Right lobe of liver (tissue), 6 donors: ENCODE measurements around the gene CCDC184. TPM values are rescaled to one million over a fixed set of nuclear protein-coding genes. Genes with fewer than 3 reads are reported as not detected.

Experiments
- ATAC-seq, 4 donors: fragments of 200-7000 bp; cut with Tn5 transposase; one replicate each; pipeline ENCODE4 v1.9.1; 2020; ENCODE audit warnings: mild to moderate bottlenecking in 4 of 4, moderate library complexity in 4 of 4
- DNase-seq, 3 donors: peaks; one replicate each; pipeline ENCODE4 v3.0.0-alpha.2; 2020
- H3K27ac ChIP-seq, 3 donors: fragments of 200-600 bp; one replicate each; pipeline ENCODE4 v1.8.0; 2022
- H3K27me3 ChIP-seq, 2 donors: fragments of 200-600 bp; one replicate each; pipeline ENCODE4 v1.8.0; 2022
- H3K36me3 ChIP-seq, 4 donors: fragments of 200-600 bp; sonication (generic) in 1 of 4; one replicate each; pipeline versions ENCODE4 v1.5.1 to v1.8.0; 2017 to 2022; ENCODE audit warnings: control low read depth in 1 of 4
- H3K4me1 ChIP-seq, 4 donors: fragments of 200-600 bp; sonication (generic) in 1 of 4; one replicate each; pipeline versions ENCODE4 v1.5.1 to v1.8.0; 2017 to 2022; ENCODE audit warnings: control low read depth in 1 of 4
- H3K4me3 ChIP-seq, 3 donors: fragments of 200-600 bp; one replicate each; pipeline ENCODE4 v1.8.0; 2022
- H3K9me3 ChIP-seq, 4 donors: fragments of 200-600 bp; sonication (generic) in 1 of 4; one replicate each; pipeline versions ENCODE4 v1.5.1 to v1.8.0; 2017 to 2022; ENCODE audit warnings: control low read depth in 1 of 4
- CTCF ChIP-seq, 4 donors: fragments of 200-600 bp in 3 of 4; fragments of 450-650 bp in 1 of 4; IDR thresholded peaks; one replicate each; pipeline versions ENCODE4 v1.5.1 to v1.8.0; 2016 to 2022; ENCODE audit warnings: antibody characterized with exemption in 4 of 4, mild to moderate bottlenecking in 2 of 4
- POLR2A ChIP-seq: fragments of 450-650 bp; IDR thresholded peaks from one replicate; pipeline ENCODE4 v1.6.1; 2017; ENCODE audit warnings: antibody characterized with exemption, mild to moderate bottlenecking
- WGBS: methylation state at CpG from one replicate; pipeline ENCODE4 v1.1.6; 2018; ENCODE audit warnings: low coverage, low lambda C conversion rate; ENCODE audit not compliant: insufficient coverage; ENCODE audit errors: missing lambda C conversion rate; 5-methylcytosine and 5-hydroxymethylcytosine counted together
- intact Hi-C, 2 donors: fragments of 100-400 bp; cut with DNase I; formaldehyde crosslinking; loops; one replicate each; pipeline versions ENCODE4 v1.11.2 to v1.14.1; 2022
- total RNA-seq, 6 experiments: library from RNA; depleted of rRNA in 2 of 6; stranded (reverse); fragments of >200 nt in 2 of 6; fragmentation: NEBNext Ultra II Directional in 3 of 6; extraction: Animal tissue kit (Norgen Biotek cat#: 25700) in 3 of 6; gene quantifications; one replicate each; pipeline versions ENCODE4 v1.1.0 to v1.2.4, GENCODE V29; 2016 to 2023
- donor health status: DM: no; HTN: yes; CAD: no.
- donor health status: DM: no; HTN: no; CAD: no.
- donor health status: DM: no; HTN: no; CAD: no.
- donor health status: DM: no; HTN: yes; CAD: no.
- donor health status: DM: no; HTN: yes; CAD: no.

The CCDC184 gene
- total RNA-seq, 6 experiments from 2014 or later = 0.11 to 0.46 (median 0.23) TPM; not detected in 3

GRCh38 chr12:48164451-48164850 is 19.0 kb upstream of the CCDC184 start:
- no peak for TF ChIP-seq CTCF (IDR thresholded peaks at IDR 0.05)
- no peak for TF ChIP-seq POLR2A
- Histone ChIP-seq H3K27me3 (no peaks in the 10 kb centered on the region), H3K4me3 (no peak overlapping the region), H3K4me1 (no peaks in the 10 kb centered on the region), H3K27ac (no peak overlapping the region), H3K36me3 (no peaks in the 10 kb centered on the region), H3K9me3 (no peaks in the 10 kb centered on the region)
- 63% methylated on average over 2 of the region's 2 CpGs for WGBS
- no peak for ATAC-seq
- no peak for DNase-seq
- intact Hi-C loops = loop anchor here in 1 of 2 donors (10.0 kb wide), 1 partner anchor 80 kb away; no protein-coding TSS in a partner anchor

GRCh38 chr12:48165089-48165981 is 18.1 kb upstream of the CCDC184 start:
- DNase-seq = no peak
- TF ChIP-seq CTCF (IDR thresholded peaks at IDR 0.05) (peak; percentile 91 to 97 (median 94)), POLR2A (no peak)
- peak; percentile 78 to 88 (median 83) for ATAC-seq
- H3K4me3 ChIP-seq = no peak overlapping the region
- no peaks in the 10 kb centered on the region for H3K9me3 ChIP-seq
- H3K27ac ChIP-seq = no peak overlapping the region
- 8% methylated on average over 2 of the region's 2 CpGs for WGBS
- intact Hi-C loops = loop anchor here in 1 of 2 donors (10.0 kb wide), 1 partner anchor 81 kb away; no protein-coding TSS in a partner anchor
- no peaks in the 10 kb centered on the region for H3K36me3 ChIP-seq
- H3K27me3 ChIP-seq = no peaks in the 10 kb centered on the region
- no peaks in the 10 kb centered on the region for H3K4me1 ChIP-seq

- Histone ChIP-seq H3K27me3 (no peaks in the 10 kb centered on the region), H3K4me3 (no peak overlapping the region), H3K27ac (no peak overlapping the region), H3K9me3 (no peaks in the 10 kb centered on the region), H3K4me1 (no peaks in the 10 kb centered on the region), H3K36me3 (no peaks in the 10 kb centered on the region)
- ATAC-seq = no peak
- no peak for DNase-seq
- intact Hi-C loops = loop anchor here in 1 of 2 donors (10.0 kb wide), 1 partner anchor 84 kb away; no protein-coding TSS in a partner anchor
- WGBS = 82% methylated on average over 14 of the region's 19 CpGs
- TF ChIP-seq POLR2A (no peak), CTCF (IDR thresholded peaks at IDR 0.05) (no peak)
These were observed 14.4 kb upstream of the CCDC184 start for GRCh38 chr12:48169011-48169410.

- no peak for ATAC-seq
- no peaks in the 10 kb centered on the region for H3K4me1 ChIP-seq
- no peak overlapping the region for H3K4me3 ChIP-seq
- H3K36me3 ChIP-seq = no peaks in the 10 kb centered on the region
- H3K27me3 ChIP-seq = no peaks in the 10 kb centered on the region
- DNase-seq = no peak
- TF ChIP-seq CTCF (IDR thresholded peaks at IDR 0.05) (no peak), POLR2A (no peak)
- no peak overlapping the region for H3K27ac ChIP-seq
- H3K9me3 ChIP-seq = no peaks in the 10 kb centered on the region
- intact Hi-C loops = no loop called here
- WGBS = 95% methylated on average over 2 of the region's 3 CpGs
These were observed 7.6 kb upstream of the CCDC184 start for GRCh38 chr12:48175613-48176416.
